Mucosa of descending colon (tissue), 3 donors: ENCODE measurements around the gene DNTT. TPM values are rescaled to one million over a fixed set of nuclear protein-coding genes. Genes with fewer than 3 reads are reported as not detected.
A peak's percentile ranks its signal among the peaks of the same experiment; 100 is the strongest.

Experiments used
- ATAC-seq: fragments of 200-7000 bp; cut with Tn5 transposase; one replicate; pipeline ENCODE4 v1.9.1; 2020; ENCODE audit warnings: mild to moderate bottlenecking, moderate library complexity
- DNase-seq, 3 donors: peaks; one replicate each; pipeline ENCODE4 v3.0.0-alpha.2; 2020
- H3K36me3 ChIP-seq: fragments of 200-600 bp; one replicate; pipeline ENCODE4 v1.8.0; 2021; ENCODE audit warnings: low read depth, mild to moderate bottlenecking
- H3K4me1 ChIP-seq: fragments of 200-600 bp; one replicate; pipeline ENCODE4 v1.8.0; 2021; ENCODE audit warnings: low read depth, mild to moderate bottlenecking
- H3K4me3 ChIP-seq: fragments of 200-600 bp; one replicate; pipeline ENCODE4 v1.8.0; 2021; ENCODE audit warnings: mild to moderate bottlenecking
- H3K9me3 ChIP-seq: fragments of 200-600 bp; one replicate; pipeline ENCODE4 v1.8.0; 2021; ENCODE audit warnings: mild to moderate bottlenecking
- intact Hi-C, 2 donors: fragments of 100-400 bp; cut with DNase I in 1 of 2; cut with micrococcal nuclease in 1 of 2; formaldehyde crosslinking; loops; one replicate each; pipeline versions ENCODE4 v1.11.0 to v1.11.1; 2022; cut with DNase I, micrococcal nuclease
- total RNA-seq, 3 donors: library from RNA; stranded (reverse); fragmentation: NEBNext Ultra II Directional in 2 of 3; extraction: Animal tissue kit (Norgen Biotek cat#: 25700) in 2 of 3; gene quantifications; one replicate each; pipeline versions ENCODE4 v1.2.1 to v1.2.4, GENCODE V29; 2021 to 2023
- TF ChIP-seq, protein P1 (sequence below): fragments of 200-600 bp; IDR thresholded peaks from one replicate; pipeline ENCODE4 v1.8.0; 2022; ENCODE audit warnings: antibody characterized with exemption, mild to moderate bottlenecking
- donor health status: DM: no; HTN: no; CAD: no; lungs with moderate emphysema.
- donor health status: DM: no; HTN: no; CAD: no.
- donor health status: DM: no; HTN: yes; CAD: no.

DNTT gene
- total RNA-seq, 3 donors from 2014 or later: not detected

DNA sequence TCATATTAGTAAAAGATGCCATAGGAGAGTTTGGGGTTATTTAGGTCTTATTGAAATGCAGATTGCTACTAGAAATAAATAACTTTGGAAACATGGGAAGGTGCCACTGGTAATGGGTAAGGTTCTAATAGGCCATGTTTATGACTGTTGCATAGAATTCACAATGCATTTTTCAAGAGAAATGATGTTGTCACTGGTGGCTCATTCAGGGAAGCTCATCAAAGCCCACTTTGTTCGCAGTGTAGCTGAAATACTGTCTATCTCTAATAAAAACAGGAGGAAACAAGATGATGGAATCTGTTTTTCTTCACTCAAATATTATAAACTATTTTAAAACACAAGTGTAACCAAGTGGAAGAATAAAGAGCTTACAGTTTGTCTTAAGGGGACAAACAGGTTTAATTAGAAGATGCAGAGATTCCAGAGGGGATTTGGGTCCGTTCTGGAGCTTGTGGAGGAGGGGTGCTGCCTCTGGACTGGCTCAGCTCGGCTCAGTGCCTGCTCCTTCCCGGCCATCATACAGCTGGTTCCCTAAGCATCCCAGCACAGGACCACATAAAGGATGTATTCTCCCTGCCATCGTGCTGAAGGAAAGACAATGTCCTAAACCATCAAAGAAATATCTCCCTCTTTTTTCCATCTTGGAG is 34.2 kb downstream of the DNTT start:
- no peaks in the 10 kb centered on the region for H3K9me3 ChIP-seq
- ATAC-seq (no peak), DNase-seq (no peak)
- no peak overlapping the region for H3K4me3 ChIP-seq
- no peaks in the 10 kb centered on the region for H3K36me3 ChIP-seq
- TF ChIP-seq, protein P1, sequence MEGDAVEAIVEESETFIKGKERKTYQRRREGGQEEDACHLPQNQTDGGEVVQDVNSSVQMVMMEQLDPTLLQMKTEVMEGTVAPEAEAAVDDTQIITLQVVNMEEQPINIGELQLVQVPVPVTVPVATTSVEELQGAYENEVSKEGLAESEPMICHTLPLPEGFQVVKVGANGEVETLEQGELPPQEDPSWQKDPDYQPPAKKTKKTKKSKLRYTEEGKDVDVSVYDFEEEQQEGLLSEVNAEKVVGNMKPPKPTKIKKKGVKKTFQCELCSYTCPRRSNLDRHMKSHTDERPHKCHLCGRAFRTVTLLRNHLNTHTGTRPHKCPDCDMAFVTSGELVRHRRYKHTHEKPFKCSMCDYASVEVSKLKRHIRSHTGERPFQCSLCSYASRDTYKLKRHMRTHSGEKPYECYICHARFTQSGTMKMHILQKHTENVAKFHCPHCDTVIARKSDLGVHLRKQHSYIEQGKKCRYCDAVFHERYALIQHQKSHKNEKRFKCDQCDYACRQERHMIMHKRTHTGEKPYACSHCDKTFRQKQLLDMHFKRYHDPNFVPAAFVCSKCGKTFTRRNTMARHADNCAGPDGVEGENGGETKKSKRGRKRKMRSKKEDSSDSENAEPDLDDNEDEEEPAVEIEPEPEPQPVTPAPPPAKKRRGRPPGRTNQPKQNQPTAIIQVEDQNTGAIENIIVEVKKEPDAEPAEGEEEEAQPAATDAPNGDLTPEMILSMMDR: no peak
- intact Hi-C loops: no loop called here
- no peaks in the 10 kb centered on the region for H3K4me1 ChIP-seq

DNA sequence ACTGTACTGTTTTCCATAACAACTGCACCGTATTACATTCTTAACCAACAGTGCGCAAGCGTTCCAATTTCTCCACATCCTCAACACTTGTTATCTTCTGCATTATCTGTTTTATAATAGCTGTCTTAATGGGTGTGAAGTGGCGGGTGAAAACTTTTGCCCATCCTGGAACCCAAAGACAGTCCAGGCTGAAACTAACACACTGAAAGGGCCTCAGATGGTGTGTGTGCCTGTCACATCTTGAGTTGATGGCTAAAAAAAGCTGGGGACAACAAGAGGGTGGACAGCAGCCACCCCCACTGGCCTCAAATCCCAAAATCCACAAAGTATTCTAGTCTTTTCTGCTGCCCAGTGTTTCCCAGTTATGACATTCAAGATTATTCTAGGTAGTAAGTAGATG is 35.1 kb downstream of the DNTT start:
- Histone ChIP-seq H3K9me3 (no peaks in the 10 kb centered on the region), H3K4me1 (no peaks in the 10 kb centered on the region), H3K4me3 (no peak overlapping the region), H3K36me3 (no peaks in the 10 kb centered on the region)
- ATAC-seq: no peak
- TF ChIP-seq, protein P1: no peak
- no peak for DNase-seq
- intact Hi-C loops: no loop called here

DNA sequence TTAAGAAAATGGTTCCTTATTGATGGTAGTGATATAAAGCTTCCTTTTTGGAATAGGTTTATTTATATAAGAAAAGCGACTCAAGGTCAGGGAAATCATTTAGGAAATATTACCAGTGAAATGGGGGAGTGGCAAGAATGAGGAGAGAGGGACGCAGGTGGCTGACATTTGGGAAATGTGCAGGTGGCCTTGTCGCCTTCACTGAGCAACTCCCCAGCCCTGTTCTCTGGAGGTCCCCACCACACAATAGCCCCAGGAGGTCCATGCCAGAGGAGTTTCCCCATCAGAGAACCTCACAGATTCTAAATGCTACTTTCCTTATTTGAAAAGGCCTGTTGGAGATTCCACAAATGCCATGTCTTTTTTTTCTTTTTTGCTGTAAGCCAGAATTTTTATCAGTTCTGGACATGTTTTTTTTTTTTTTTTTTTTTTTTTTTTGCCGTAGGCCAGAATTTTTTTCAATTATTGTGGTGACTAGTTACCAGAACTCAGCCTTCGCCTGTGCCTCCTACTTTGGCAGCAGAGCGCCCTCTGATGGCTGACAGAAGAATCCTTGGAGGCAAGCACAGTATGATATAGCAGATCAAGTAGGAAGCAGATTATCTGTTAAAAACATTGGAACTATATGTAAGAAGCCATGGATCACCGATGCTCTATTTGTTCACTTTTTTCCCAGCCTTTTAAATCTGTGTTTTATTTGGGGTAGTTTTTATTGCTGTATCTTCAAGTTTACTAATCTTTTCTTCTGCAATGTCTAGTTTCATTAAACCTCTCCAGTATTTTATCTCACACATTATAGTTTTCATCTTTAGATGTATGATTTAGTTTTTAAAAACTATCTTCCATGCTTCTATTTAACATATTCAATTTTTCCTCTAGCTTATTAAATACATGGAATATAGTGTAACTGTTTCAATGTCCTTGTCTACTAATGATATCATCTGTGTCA is 36.0 kb downstream of the DNTT start:
- Histone ChIP-seq H3K36me3 (no peaks in the 10 kb centered on the region), H3K4me1 (no peaks in the 10 kb centered on the region), H3K9me3 (no peaks in the 10 kb centered on the region), H3K4me3 (no peak overlapping the region)
- ATAC-seq (peak; percentile 83), DNase-seq (peak in 2 of 3 donors; percentile 57 to 73)
- intact Hi-C loops: no loop called here
- TF ChIP-seq, protein P1: peak; percentile 54

GRCh38 chr10:96341219-96342182 is 37.3 kb downstream of the DNTT start:
- peaks cover 8% of the 10 kb centered on the region for H3K9me3 ChIP-seq
- H3K4me3 ChIP-seq: no peak overlapping the region
- ATAC-seq (no peak), DNase-seq (no peak)
- no peaks in the 10 kb centered on the region for H3K4me1 ChIP-seq
- H3K36me3 ChIP-seq: no peaks in the 10 kb centered on the region
- intact Hi-C loops: no loop called here
- TF ChIP-seq, protein P1: no peak

GRCh38 chr10:96342402-96342801 is 38.2 kb downstream of the DNTT start:
- H3K36me3 ChIP-seq: no peaks in the 10 kb centered on the region
- no peaks in the 10 kb centered on the region for H3K4me1 ChIP-seq
- ATAC-seq: no peak
- TF ChIP-seq, protein P1: no peak
- H3K9me3 ChIP-seq: peaks cover 11% of the 10 kb centered on the region
- no peak overlapping the region for H3K4me3 ChIP-seq
- DNase-seq: no peak
- intact Hi-C loops: no loop called here
